H9 (cell line): ENCODE results near the gene SPEN. TPM values are rescaled to one million over a fixed set of nuclear protein-coding genes. Genes with fewer than 3 reads are reported as not detected.

Experiments
- DNase-seq: peaks from one replicate; pipeline ENCODE4 v3.0.0-alpha.2; 2017
- H2AFZ ChIP-seq: one replicate; pipeline ENCODE4 v1.6.1; 2013; ENCODE audit warnings: mild to moderate bottlenecking, low read length, control low read depth, moderate library complexity
- H2AK5ac ChIP-seq: 2 replicates; pipeline ENCODE4 v1.6.1; 2013; ENCODE audit warnings: low read length, control low read depth, mixed read lengths; ENCODE audit not compliant: insufficient read length
- H2BK120ac ChIP-seq: one replicate; pipeline ENCODE4 v1.6.1; 2013; ENCODE audit warnings: low read depth, mild to moderate bottlenecking, low read length, control low read depth, inconsistent platforms; ENCODE audit not compliant: poor library complexity, severe bottlenecking
- H2BK12ac ChIP-seq: 2 replicates; pipeline ENCODE4 v1.6.1; 2013; ENCODE audit warnings: low read length, control low read depth, mixed read lengths, low read depth; ENCODE audit not compliant: insufficient read length
- H2BK15ac ChIP-seq: 2 replicates; pipeline ENCODE4 v1.6.1; 2013; ENCODE audit warnings: low read depth, low read length, control low read depth
- H2BK20ac ChIP-seq: one replicate; pipeline ENCODE4 v1.6.1; 2013; ENCODE audit warnings: low read depth, mild to moderate bottlenecking, low read length, control low read depth, inconsistent platforms; ENCODE audit not compliant: poor library complexity, severe bottlenecking
- H2BK5ac ChIP-seq: 2 replicates; pipeline ENCODE4 v1.6.1; 2013; ENCODE audit warnings: low read length, control low read depth, mixed read lengths; ENCODE audit not compliant: insufficient read length
- H3K14ac ChIP-seq: 2 replicates; pipeline ENCODE4 v1.6.1; 2013; ENCODE audit warnings: low read length, control low read depth; ENCODE audit not compliant: insufficient read depth
- H3K18ac ChIP-seq: 2 replicates; pipeline ENCODE4 v1.6.1; 2013; ENCODE audit warnings: low read depth, mild to moderate bottlenecking, mixed read lengths, low read length, control low read depth; ENCODE audit not compliant: insufficient read length
- H3K23ac ChIP-seq: 2 replicates; pipeline ENCODE4 v1.6.1; 2013; ENCODE audit warnings: low read length, control low read depth, mixed read lengths, low read depth; ENCODE audit not compliant: insufficient read length
- H3K23me2 ChIP-seq: 2 replicates; pipeline ENCODE4 v1.6.1; 2013; ENCODE audit warnings: low read depth, mild to moderate bottlenecking, mixed read lengths, low read length, control low read depth; ENCODE audit not compliant: insufficient read length, poor library complexity, severe bottlenecking
- H3K27ac ChIP-seq: 2 replicates; pipeline ENCODE4 v1.5.1; 2013; ENCODE audit warnings: low read length, control low read depth, mixed read lengths, low read depth; ENCODE audit not compliant: insufficient read length
- H3K27me3 ChIP-seq: 2 replicates; pipeline ENCODE4 v1.6.1; 2013; ENCODE audit warnings: low read length, control low read depth, inconsistent platforms; ENCODE audit not compliant: insufficient read depth
- H3K4ac ChIP-seq: 2 replicates; pipeline ENCODE4 v1.6.1; 2013; ENCODE audit warnings: low read depth, mild to moderate bottlenecking, control low read depth, inconsistent platforms, low read length, moderate library complexity
- H3K4me1 ChIP-seq: 2 replicates; pipeline ENCODE4 v1.6.1; 2013; ENCODE audit warnings: low read length, control low read depth, inconsistent platforms; ENCODE audit not compliant: insufficient read depth
- H3K4me2 ChIP-seq: 2 replicates; pipeline ENCODE4 v1.6.1; 2013; ENCODE audit warnings: low read length, control low read depth, mixed read lengths; ENCODE audit not compliant: insufficient read length, insufficient read depth
- H3K56ac ChIP-seq: 2 replicates; pipeline ENCODE4 v1.6.1; 2013; ENCODE audit warnings: low read depth, mild to moderate bottlenecking, mixed read lengths, low read length, control low read depth; ENCODE audit not compliant: insufficient read length
- H3K79me1 ChIP-seq: 2 replicates; pipeline ENCODE4 v1.6.1; 2013; ENCODE audit warnings: low read depth, mild to moderate bottlenecking, moderate library complexity, low read length, control low read depth, inconsistent platforms; ENCODE audit not compliant: insufficient read depth, poor library complexity, severe bottlenecking
- H3K79me2 ChIP-seq: 2 replicates; pipeline ENCODE4 v1.6.1; 2013; ENCODE audit warnings: low read length, control low read depth, inconsistent platforms; ENCODE audit not compliant: insufficient read depth
- H3K9ac ChIP-seq: 2 replicates; pipeline ENCODE4 v1.6.1; 2013; ENCODE audit warnings: low read length, control low read depth, mixed read lengths; ENCODE audit not compliant: insufficient read length; ENCODE audit errors: extremely low read depth
- H3K9me3 ChIP-seq: one replicate; pipeline ENCODE4 v1.6.1; 2013; ENCODE audit warnings: low read depth, low read length, inconsistent platforms; ENCODE audit not compliant: control insufficient read depth
- H3T11ph ChIP-seq: one replicate; pipeline ENCODE4 v1.6.1; 2013; ENCODE audit warnings: mild to moderate bottlenecking, low read length, control low read depth, inconsistent platforms
- H4K20me1 ChIP-seq: one replicate; pipeline ENCODE4 v1.6.1; 2013; ENCODE audit not compliant: control insufficient read depth, insufficient read length, insufficient read depth
- H4K5ac ChIP-seq: 2 replicates; pipeline ENCODE4 v1.6.1; 2013; ENCODE audit warnings: low read depth, mild to moderate bottlenecking, mixed read lengths, low read length, control low read depth; ENCODE audit not compliant: insufficient read length
- H4K8ac ChIP-seq: replicated peaks from 2 replicates; pipeline ENCODE4 v1.6.1; 2013; ENCODE audit warnings: low read length, control low read depth, mixed read lengths, low read depth; ENCODE audit not compliant: insufficient read length
- H4K91ac ChIP-seq: 2 replicates; pipeline ENCODE4 v1.6.1; 2013; ENCODE audit warnings: low read depth, mild to moderate bottlenecking, moderate library complexity, mixed read lengths, low read length, control low read depth; ENCODE audit not compliant: insufficient read length
- H3K27ac Mint-ChIP-seq, 3 experiments: 2 replicates in 2 of 3; 3 replicates in 1 of 3; pipeline ENCODE4 v1.8.0; 2020 to 2021; ENCODE audit warnings: mixed read lengths in 3 of 3, mild to moderate bottlenecking in 1 of 3, moderate library complexity in 1 of 3
- H3K27me3 Mint-ChIP-seq: 2 replicates; pipeline ENCODE4 v1.8.0; 2021; ENCODE audit warnings: low read depth, mild to moderate bottlenecking, moderate library complexity, mixed read lengths
- H3K36me3 Mint-ChIP-seq, 3 experiments: 2 replicates in 2 of 3; 3 replicates in 1 of 3; pipeline ENCODE4 v1.8.0; 2020 to 2021; ENCODE audit warnings: low read depth in 3 of 3, mixed read lengths in 3 of 3; ENCODE audit not compliant: insufficient read depth in 1 of 3
- H3K4me1 Mint-ChIP-seq, 2 experiments: 2 replicates each; pipeline ENCODE4 v1.8.0; 2020; ENCODE audit warnings: mixed read lengths in 2 of 2
- H3K4me3 Mint-ChIP-seq, 2 experiments: 2 replicates in 1 of 2; 3 replicates in 1 of 2; pipeline ENCODE4 v1.8.0; 2020 to 2021; ENCODE audit warnings: mild to moderate bottlenecking in 2 of 2, mixed read lengths in 2 of 2, moderate library complexity in 1 of 2
- H3K9me3 Mint-ChIP-seq, 2 experiments: 2 replicates in 1 of 2; 3 replicates in 1 of 2; pipeline ENCODE4 v1.8.0; 2020; ENCODE audit warnings: mild to moderate bottlenecking in 2 of 2, mixed read lengths in 2 of 2, moderate library complexity in 1 of 2
- WGBS: extraction: QIAGEN DNeasy Blood & Tissue Kit; methylation state at CpG from one replicate; pipeline ENCODE4 v1.1.7; 2013; ENCODE audit warnings: missing lambda C conversion rate, low lambda C conversion rate, mixed read lengths; ENCODE audit not compliant: insufficient read length; ENCODE audit errors: extremely low coverage; 5-methylcytosine and 5-hydroxymethylcytosine counted together
- total RNA-seq: library from RNA; stranded (reverse); gene quantifications from 2 replicates; pipeline ENCODE4 v1.2.1, GENCODE V29; 2021
- TF ChIP-seq, protein P1 (sequence below): fragments of 200-600 bp; sonication (generic); conservative IDR thresholded peaks from 3 replicates; pipeline ENCODE4 v1.8.0; 2021; ENCODE audit warnings: antibody characterized with exemption, mild to moderate bottlenecking

The SPEN gene
- total RNA-seq, 1 experiment from 2014 or later = 59.6 TPM

DNA sequence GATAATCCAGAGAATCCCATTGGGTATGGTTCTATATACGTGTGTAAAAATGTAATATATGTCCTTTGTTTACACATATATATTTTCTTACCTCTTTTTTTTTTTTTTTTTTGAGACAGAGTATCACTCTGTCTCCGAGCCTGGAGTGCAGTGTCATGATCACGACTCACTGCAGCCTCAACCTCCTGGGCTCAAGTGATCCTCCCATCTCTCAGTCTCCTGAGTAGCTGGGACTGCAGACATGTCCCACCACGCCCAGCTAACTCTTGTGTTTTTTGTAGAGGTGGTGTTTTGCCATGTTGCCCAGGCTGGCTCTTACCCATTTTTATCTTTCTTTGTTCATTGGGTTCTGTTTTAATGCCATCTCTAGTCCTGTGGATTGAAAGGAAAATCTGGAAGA, 68.9 kb downstream of the SPEN start:
- no peak overlapping the region for H3K14ac ChIP-seq
- no peak overlapping the region for H3K4ac ChIP-seq
- no peak overlapping the region for H3K4me2 ChIP-seq
- H2BK15ac ChIP-seq = no peak overlapping the region
- DNase-seq = no peak
- no peak overlapping the region for H3K56ac ChIP-seq
- H2BK20ac ChIP-seq = no peak overlapping the region
- H3K79me2 ChIP-seq = no peaks in the 10 kb centered on the region
- Mint-ChIP-seq H3K4me3 (no peak overlapping the region), H3K4me1 (no peaks in the 10 kb centered on the region), H3K36me3 (peaks cover 14 to 73% (median 60%) of the 10 kb centered on the region in 3 experiments), H3K27ac (peak overlapping the region in 2 of 3 experiments; percentile 86 to 88; a peak in 4 of 7 replicates), H3K9me3 (no peaks in the 10 kb centered on the region), H3K27me3 (no peaks in the 10 kb centered on the region)
- H3K18ac ChIP-seq = no peak overlapping the region
- no peak overlapping the region for H3K9ac ChIP-seq
- no peak overlapping the region for H2BK12ac ChIP-seq
- no peak overlapping the region for H4K8ac ChIP-seq
- H3K27ac ChIP-seq = no peak overlapping the region
- TF ChIP-seq, protein P1, sequence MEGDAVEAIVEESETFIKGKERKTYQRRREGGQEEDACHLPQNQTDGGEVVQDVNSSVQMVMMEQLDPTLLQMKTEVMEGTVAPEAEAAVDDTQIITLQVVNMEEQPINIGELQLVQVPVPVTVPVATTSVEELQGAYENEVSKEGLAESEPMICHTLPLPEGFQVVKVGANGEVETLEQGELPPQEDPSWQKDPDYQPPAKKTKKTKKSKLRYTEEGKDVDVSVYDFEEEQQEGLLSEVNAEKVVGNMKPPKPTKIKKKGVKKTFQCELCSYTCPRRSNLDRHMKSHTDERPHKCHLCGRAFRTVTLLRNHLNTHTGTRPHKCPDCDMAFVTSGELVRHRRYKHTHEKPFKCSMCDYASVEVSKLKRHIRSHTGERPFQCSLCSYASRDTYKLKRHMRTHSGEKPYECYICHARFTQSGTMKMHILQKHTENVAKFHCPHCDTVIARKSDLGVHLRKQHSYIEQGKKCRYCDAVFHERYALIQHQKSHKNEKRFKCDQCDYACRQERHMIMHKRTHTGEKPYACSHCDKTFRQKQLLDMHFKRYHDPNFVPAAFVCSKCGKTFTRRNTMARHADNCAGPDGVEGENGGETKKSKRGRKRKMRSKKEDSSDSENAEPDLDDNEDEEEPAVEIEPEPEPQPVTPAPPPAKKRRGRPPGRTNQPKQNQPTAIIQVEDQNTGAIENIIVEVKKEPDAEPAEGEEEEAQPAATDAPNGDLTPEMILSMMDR = no peak
- H3K27me3 ChIP-seq = no peaks in the 10 kb centered on the region
- H4K20me1 ChIP-seq = no peaks in the 10 kb centered on the region
- H3K23me2 ChIP-seq = no peaks in the 10 kb centered on the region
- H3T11ph ChIP-seq = no peak overlapping the region
- no peaks in the 10 kb centered on the region for H3K4me1 ChIP-seq
- no peak overlapping the region for H2AK5ac ChIP-seq
- no peak overlapping the region for H4K5ac ChIP-seq
- H4K91ac ChIP-seq = no peak overlapping the region
- no peak overlapping the region for H2BK120ac ChIP-seq
- no CpG with 5 or more reads among the region's 4 CpGs for WGBS
- H3K9me3 ChIP-seq = no peaks in the 10 kb centered on the region
- no peaks in the 10 kb centered on the region for H3K79me1 ChIP-seq
- H2BK5ac ChIP-seq = no peak overlapping the region
- no peak overlapping the region for H3K23ac ChIP-seq
- no peak overlapping the region for H2AFZ ChIP-seq
